GM12873 (cell line): ENCODE results near the gene DMRT1.

Experiments
- TF ChIP-seq, protein P1 (sequence below): IDR thresholded peaks from 2 replicates; pipeline ENCODE4 v1.5.1; 2012; ENCODE audit warnings: low read depth, mild to moderate bottlenecking, moderate library complexity, low read length, control low read depth; ENCODE audit not compliant: insufficient read depth; ENCODE audit errors: missing control alignments

DMRT1 gene

GRCh38 chr9:976943-977837 lies 135.7 kb downstream of the DMRT1 start:
- TF ChIP-seq, protein P1, sequence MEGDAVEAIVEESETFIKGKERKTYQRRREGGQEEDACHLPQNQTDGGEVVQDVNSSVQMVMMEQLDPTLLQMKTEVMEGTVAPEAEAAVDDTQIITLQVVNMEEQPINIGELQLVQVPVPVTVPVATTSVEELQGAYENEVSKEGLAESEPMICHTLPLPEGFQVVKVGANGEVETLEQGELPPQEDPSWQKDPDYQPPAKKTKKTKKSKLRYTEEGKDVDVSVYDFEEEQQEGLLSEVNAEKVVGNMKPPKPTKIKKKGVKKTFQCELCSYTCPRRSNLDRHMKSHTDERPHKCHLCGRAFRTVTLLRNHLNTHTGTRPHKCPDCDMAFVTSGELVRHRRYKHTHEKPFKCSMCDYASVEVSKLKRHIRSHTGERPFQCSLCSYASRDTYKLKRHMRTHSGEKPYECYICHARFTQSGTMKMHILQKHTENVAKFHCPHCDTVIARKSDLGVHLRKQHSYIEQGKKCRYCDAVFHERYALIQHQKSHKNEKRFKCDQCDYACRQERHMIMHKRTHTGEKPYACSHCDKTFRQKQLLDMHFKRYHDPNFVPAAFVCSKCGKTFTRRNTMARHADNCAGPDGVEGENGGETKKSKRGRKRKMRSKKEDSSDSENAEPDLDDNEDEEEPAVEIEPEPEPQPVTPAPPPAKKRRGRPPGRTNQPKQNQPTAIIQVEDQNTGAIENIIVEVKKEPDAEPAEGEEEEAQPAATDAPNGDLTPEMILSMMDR = no peak

GRCh38 chr9:977838-978830 lies 136.6 kb downstream of the DMRT1 start:
- TF ChIP-seq, protein P1 = no peak

GRCh38 chr9:979983-980382 lies 138.5 kb downstream of the DMRT1 start:
- TF ChIP-seq, protein P1 = no peak

DNA sequence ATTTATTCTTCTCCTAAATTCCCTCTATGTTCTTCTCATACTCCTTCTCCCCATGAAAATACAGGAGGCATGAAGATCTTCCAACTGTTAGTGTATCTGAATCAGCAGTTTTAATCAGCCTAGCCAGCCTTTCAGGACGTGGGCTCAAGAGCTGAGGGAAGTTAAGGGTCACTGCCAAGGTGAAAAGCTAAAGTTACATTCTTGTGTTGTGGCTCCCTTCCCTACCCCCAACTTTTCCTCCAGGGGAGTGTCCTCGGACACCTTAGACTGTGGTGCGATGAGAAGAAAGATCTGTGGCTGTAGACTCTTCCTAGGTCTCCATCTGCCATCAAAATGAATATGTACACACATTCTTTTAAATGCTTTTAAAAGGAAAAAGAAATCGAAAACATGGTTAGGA lies 139.1 kb downstream of the DMRT1 start:
- TF ChIP-seq, protein P1 = no peak

- TF ChIP-seq, protein P1 = no peak
Measured at GRCh38 chr9:981491-981898, 140.0 kb downstream of the DMRT1 start.

DNA sequence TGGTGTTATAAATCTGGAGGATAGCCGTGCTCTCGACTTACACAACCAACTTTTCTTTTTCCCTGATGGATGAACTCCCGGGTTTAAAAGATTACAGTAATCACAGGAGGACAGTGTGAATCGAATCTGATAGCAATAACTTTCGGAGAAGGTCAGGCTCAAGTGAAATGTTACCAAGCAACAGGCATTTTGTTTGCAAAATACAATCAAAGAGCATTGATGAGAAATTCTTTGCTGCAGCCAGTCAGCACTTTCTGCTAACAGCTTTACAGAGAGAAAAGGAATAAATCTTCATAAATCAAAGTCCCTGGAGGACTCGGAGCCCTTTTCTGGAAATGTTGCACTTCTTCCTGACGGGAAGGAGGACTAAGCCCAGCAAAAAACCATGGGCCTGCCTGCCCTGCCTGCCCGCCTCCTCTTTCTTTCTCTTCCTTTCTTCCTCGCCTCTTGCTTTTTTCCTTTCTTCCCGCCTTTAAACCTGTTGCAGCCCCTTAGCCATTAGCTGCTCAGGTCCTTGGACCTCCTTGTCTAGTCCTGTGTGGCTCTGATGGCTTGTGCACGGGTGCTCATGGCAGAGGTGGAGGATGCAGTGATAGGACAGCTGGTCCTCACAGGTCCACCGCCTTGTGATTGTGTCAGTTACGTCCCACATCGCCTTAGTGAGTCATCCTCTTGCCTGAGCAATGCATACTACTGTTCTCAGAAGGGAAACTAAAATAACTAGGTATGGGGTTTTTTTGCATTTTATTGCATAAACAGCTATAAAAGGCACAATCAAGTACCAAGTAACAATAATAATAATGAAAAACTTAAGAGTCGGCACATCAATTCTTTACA lies 141.1 kb downstream of the DMRT1 start:
- TF ChIP-seq, protein P1 = no peak

GRCh38 chr9:994005-994404 lies 152.5 kb downstream of the DMRT1 start:
- TF ChIP-seq, protein P1 = no peak
